Fibroblast of mammary gland (primary cell): ENCODE results near the gene TACR2.

Experiments used
- DNase-seq: peaks from one replicate; pipeline ENCODE4 v3.0.0-alpha.2; 2010; ENCODE audit warnings: low read depth
- H3K4me3 ChIP-seq: 2 replicates; pipeline ENCODE4 v1.5.1; 2011; ENCODE audit warnings: low read depth, mild to moderate bottlenecking, low read length, moderate library complexity; ENCODE audit not compliant: control insufficient read depth
- TF ChIP-seq, protein P1 (sequence below): conservative IDR thresholded peaks from 2 replicates; pipeline ENCODE4 v1.5.1; 2011; ENCODE audit warnings: low read depth, low read length, inconsistent platforms; ENCODE audit not compliant: control insufficient read depth, insufficient read depth

The TACR2 gene

DNA sequence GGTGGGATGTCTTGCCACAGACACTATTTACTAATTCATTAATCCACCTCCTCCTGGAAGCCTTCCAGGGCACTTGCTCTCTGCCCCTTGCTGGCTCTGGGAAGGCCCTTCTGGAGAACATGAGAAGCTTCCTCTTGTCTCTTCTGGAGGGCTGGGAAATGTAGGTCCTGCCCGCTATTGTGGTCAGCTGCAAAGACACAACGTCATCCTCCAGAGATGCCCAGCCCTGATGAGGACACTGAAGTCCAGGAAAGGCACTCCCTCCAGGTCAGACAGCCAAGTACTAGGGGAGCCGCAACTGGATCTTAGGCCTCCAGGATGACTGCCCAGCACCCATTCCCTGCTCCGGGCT is 9.6 kb upstream of the TACR2 start:
- no peak for DNase-seq
- no peak overlapping the region for H3K4me3 ChIP-seq
- TF ChIP-seq, protein P1, sequence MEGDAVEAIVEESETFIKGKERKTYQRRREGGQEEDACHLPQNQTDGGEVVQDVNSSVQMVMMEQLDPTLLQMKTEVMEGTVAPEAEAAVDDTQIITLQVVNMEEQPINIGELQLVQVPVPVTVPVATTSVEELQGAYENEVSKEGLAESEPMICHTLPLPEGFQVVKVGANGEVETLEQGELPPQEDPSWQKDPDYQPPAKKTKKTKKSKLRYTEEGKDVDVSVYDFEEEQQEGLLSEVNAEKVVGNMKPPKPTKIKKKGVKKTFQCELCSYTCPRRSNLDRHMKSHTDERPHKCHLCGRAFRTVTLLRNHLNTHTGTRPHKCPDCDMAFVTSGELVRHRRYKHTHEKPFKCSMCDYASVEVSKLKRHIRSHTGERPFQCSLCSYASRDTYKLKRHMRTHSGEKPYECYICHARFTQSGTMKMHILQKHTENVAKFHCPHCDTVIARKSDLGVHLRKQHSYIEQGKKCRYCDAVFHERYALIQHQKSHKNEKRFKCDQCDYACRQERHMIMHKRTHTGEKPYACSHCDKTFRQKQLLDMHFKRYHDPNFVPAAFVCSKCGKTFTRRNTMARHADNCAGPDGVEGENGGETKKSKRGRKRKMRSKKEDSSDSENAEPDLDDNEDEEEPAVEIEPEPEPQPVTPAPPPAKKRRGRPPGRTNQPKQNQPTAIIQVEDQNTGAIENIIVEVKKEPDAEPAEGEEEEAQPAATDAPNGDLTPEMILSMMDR: no peak

DNA sequence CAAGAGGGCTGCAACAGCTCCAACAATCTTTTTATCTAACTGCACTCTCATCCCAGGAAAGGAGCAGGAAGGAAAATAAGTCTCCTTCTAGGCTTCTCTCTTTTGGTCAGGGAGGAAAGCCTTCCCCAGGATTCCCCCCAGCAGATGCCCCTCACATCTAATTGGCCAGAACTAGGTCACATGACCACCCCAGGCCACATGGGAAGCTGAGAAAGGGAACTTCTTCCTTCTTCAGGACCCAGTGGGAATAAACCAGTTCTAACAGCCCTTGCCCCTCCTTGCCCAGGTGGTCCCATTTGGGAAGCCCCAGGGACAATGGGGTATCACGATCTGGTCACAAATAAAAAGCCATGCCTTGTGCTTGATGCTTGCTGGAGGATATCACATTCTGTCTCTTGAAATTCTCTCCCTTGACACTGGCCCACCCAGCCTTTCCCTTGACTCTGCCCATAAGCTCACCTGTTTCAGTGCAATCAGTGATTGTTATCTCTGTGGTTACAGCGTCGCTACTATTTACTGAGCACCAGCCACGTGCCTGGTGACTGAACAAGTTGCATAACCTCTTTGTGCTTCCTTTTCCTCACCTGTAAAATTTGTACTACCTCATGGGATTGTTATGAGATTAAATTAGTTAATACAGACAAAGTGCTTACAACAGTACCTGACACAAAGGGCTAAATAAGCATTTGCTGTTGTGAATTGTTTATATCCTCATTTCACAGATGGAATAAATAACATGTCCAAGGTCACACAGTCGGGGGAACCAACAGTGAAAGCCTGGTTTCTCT is 9.0 kb upstream of the TACR2 start:
- DNase-seq: no peak
- TF ChIP-seq, protein P1: no peak
- no peak overlapping the region for H3K4me3 ChIP-seq

DNA sequence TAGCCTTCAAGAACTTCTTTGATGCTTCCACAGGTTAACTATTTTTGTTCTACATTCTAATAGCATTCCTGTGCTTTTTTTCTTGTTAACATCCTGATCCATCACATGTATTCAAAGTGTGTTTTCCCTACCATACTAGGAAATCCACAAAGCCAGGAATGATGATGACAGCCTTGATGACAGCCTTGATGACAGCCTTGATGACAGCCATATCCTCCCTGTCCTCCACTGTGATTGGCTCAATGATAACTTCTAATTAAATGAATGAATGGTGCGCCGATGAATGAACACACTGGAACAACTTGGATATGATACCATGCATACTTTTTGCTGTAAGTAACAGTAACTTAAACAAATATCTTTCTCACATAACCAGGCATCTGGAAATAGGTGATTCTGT is 8.3 kb upstream of the TACR2 start:
- no peak for DNase-seq
- TF ChIP-seq, protein P1: no peak
- no peak overlapping the region for H3K4me3 ChIP-seq

DNA sequence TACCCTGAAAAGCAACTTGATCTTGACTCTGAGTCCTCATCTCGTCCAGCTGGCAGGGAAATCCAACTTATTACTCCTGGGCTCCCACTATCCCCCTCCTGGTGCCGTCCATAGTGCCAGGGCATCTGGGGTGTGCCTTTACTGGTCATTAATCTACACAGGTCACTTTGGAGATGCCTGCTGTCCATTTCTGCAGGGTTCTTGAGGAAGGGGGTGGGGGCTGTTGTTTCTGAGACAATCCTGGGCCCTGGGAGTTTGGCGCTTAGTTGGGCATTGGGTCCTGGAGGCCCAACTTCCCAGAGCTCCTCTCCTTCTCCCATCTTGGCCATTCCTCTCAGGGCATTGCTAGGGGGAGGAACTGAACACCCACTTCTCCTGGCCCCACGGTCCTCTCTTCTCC is 6.0 kb upstream of the TACR2 start:
- H3K4me3 ChIP-seq: no peak overlapping the region
- TF ChIP-seq, protein P1: no peak
- DNase-seq: no peak

DNA sequence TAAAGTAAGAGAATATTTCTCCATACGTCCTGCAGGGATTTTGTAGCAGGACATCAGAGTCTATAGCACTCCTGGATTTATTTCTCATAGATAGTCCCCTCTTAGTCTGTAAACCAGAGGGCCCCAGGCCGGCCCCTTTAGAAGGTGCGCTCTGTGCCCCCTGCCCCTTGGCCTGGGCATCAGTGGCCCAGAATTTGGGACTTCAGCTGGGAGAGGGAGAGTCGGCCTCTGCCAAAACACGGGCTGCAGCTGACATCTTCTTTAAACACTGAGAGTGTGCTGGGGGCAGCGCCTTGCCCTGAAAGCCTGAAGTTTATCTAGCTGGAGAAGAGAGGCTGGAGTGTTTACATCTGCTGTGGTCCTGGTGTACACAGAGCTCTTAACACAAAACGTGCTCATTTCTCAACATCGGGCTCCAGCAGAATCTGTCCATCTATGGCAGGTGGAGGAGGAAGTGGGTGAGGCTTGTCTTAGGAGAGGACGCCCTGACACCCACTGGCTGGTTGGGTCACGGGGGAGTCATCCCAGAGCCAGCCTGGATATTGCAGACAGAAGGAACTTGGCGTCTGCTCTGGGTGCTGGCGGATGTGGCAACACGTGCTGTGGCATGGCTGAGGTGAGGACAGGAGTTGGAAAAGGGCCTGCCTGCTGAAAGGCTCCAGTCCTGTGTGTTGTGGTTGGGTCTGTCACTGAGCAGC is 5.0 kb upstream of the TACR2 start:
- TF ChIP-seq, protein P1: no peak
- H3K4me3 ChIP-seq: no peak overlapping the region
- no peak for DNase-seq

DNA sequence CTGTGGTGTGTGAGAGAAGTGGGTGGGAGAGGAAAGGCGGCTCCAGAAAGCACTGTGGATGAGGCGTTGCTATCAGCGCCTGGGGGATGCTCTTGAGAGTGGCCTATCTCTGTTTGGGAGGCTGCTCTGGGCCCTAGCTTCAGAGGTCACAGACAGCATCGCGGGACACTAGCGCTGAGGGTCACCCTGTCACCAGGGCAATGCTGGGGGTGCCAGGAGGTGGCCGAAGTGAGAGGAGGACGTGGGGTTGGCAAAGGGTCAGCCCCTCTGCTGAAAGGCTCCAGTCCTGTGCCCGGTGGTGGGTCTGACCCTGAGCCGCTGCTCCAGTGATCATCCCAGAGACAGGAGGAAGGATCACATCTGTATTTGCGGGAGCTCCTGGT is 3.0 kb upstream of the TACR2 start:
- no peak overlapping the region for H3K4me3 ChIP-seq
- TF ChIP-seq, protein P1: no peak
- no peak for DNase-seq
